Fibroblast of lung (primary cell): ENCODE measurements around the gene MAP1B.

ENCODE experiments used
- CTCF ChIP-seq, 2 donors: IDR thresholded peaks in 1 of 2; conservative IDR thresholded peaks in 1 of 2; 1 replicate in 1 of 2; 2 replicates in 1 of 2; pipeline ENCODE4 v1.5.1; 2011 to 2012; ENCODE audit warnings: low read length in 2 of 2, control low read depth in 1 of 2, inconsistent platforms in 1 of 2, low read depth in 1 of 2, mild to moderate bottlenecking in 1 of 2
- EZH2 ChIP-seq: IDR thresholded peaks from 2 replicates; pipeline ENCODE4 v1.5.1; 2012; ENCODE audit warnings: low read length, control low read depth, mild to moderate bottlenecking; ENCODE audit errors: missing control alignments

DNA sequence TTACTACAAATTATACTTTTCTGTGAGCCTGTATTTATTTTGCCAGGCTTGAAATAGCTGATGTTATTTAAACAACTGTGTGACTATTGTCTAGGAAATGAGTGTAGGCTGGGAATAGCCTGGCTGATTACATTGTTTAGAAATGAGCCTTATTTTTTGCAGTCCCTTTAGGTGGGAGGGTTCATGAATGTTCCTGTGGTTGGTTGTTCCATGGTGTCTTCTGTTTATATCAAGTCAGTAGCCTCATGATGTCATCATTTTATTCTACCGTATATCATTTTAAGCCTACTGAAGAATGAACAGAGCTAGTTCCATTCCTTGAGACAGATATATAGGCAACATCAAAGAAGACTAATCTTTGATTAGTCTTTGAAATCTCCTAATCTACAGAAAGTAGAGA lies 53.1 kb downstream of the MAP1B start:
- TF ChIP-seq CTCF (conservative IDR thresholded peaks at IDR 0.05 in 1 of 2, IDR thresholded peaks at IDR 0.05 in 1 of 2; ENCODE audit: low read depth in 1 of 2, low read length in 2 of 2) (no peak), EZH2 (no peak)
